COLO668 (cell line): ENCODE results near the gene VSNL1.

Source experiments
- DNase-seq: peaks from one replicate; lab custom pipeline; 2025; ENCODE audit not compliant: unreplicated experiment; lab: John Stamatoyannopoulos, UW

VSNL1 gene

DNA sequence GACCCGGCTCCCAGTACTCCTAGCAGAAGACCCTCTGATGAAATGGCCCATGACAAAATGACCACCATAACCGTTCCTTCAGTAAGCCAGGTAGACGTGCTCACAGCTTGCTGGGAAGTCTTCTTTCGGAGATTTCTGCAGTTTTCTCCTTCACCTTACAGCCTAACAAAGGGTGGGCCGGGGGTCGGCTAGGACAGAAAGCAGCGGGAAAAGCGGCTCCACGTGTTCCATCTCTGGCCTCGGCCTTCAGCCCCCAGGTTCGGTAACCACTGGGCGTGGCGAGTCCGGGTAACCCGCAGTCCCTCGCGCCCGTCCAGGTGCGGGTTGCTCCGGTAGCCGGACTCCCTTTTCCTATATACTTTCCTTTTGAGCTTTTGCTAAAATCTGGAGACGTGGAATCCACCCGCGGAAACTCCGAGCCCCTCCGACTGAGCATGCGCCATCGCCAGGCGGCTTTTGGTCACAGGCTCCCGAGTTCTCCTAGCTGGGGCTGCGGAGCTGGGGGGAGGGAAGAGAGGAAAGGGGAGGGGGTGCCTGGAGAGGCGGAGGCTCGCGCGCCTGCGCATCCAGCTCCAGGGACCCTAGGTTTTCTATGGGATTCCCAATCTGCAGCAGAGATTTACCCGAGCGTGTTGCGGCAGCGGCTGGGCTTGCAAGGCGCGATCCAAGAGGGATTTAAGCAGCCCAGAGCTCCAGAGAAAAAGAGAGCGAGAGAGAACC is at the start of gene VSNL1:
Gene VSNL1 (plus strand): TSS at position 604 of the 720 bp plus-strand sequence. CDS start 51,379 bp downstream, outside the sequence.
- DNase-seq: peak; percentile 77

DNA sequence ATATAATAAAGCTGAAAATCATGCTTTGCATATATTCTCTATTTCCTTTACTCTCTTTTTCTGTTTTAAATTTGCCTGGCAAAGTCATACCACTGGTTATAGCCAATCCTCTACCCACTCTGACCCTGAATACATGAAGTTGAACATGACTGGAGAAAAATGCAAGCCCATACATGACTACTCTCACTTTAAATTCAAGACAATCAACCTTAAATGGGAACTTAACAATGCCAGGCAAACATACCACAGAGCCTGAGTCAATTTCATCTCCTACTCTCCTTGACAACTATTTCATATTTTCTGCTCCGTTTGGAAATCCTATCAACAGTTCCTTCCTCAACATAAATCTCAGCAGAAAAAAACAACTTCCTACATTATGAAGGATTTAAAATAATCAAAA is 44.9 kb upstream of the VSNL1 start:
- no peak for DNase-seq

- DNase-seq: no peak
Observed at GRCh38 chr2:17497718-17498117, 42.8 kb upstream of the VSNL1 start.

GRCh38 chr2:17506736-17507616 is 33.5 kb upstream of the VSNL1 start:
- DNase-seq: no peak

DNA sequence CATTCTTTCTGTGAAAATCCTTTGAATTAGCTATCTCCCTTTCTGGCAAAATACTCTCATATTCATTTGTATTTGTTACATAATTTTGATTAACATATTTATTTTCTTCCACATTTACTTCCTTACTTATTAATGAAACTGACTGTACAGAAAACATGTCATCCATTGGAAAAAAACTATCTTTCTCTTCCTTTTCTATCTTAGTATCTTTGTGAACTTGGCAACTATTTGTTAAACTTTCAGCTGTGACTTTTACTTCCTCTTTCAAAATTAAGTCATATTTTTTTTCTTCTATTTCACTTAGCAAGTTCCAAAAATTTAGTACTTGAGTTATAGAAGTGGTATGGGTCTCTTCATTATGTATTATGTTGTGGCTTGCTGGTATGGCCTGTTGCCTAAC is 24.8 kb upstream of the VSNL1 start:
- DNase-seq: no peak

DNA sequence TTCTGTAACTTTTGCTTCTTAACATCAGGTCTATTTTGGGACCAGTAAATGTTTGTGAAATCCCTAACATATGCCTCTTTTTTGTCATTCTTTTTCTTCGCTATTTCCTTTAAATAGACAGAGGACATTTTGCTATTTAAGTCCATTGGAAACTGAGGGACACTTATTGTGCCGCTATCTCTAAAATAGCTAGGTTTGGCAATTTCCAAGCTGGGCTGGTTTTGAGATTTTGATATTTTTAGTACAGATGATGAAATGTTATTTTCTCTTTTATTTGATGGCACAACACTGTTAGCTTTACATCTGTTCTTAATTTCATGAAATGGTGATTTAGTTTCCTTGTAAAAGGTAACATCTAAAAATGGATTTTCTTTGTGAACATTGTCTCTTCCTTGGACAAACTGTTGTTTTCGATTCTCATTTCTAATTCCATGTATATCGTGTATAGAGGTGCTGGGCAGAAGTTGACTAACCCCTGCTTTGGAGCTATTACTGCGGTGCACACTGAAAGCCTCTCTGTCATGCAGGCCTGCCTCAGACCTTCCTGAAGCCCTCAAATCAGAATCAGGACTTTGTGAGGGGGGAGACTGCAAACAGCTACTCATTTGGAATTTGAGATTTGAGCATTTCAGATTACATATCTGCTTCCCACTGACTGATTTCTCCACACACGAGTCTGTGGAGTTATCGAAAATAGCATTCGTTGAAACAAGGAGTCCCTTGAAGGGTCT is 22.9 kb upstream of the VSNL1 start:
- DNase-seq: no peak

- peak; percentile 10 for DNase-seq
Observed at GRCh38 chr2:17518212-17519154, 22.0 kb upstream of the VSNL1 start, which contains the start of gene RAD51AP2. Gene RAD51AP2, minus strand, starts transcription at chr2:17518440. Its CDS starts 25 bp downstream, at chr2:17518415.

DNA sequence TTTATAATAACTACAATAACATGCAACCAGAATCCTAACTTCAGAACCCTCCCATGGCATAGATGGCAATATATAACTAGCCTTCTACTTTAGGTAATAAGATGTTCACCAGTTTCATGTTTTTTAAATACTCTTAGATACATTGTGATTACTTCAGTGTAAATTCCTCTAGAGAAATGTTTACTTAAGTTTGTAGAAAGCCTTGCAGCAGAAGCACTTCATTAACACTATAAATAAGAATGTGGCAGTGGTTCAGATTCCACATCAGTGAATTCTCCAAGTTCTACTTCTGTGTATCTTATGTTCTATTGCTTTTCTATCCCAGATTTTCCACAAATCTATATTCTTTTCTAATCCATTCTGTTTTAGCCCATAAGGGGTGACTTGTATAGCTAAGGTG is 21.0 kb upstream of the VSNL1 start:
- no peak for DNase-seq

DNA sequence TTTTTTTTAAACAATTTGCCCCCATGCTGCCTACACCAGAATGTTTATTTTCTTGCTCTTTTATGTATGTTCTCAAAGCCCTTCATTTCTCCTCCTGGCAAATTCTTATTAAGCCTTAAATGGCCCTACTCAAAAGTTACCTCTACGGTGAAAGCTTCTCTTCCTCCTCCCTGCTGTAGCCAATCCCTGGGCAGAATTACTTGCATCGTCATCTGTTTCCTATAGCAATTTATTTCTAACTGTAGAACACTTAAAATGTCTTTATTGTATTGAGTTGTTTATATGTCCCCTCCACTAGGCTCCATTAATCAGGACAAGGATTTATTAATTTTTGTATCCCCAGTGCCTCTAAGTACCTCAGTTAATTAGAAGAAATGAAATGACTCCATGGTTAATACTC is 19.7 kb upstream of the VSNL1 start:
- DNase-seq: no peak

GRCh38 chr2:17521621-17522020 is 18.9 kb upstream of the VSNL1 start:
- DNase-seq: no peak

GRCh38 chr2:17522303-17522702 is 18.2 kb upstream of the VSNL1 start:
- no peak for DNase-seq

DNA sequence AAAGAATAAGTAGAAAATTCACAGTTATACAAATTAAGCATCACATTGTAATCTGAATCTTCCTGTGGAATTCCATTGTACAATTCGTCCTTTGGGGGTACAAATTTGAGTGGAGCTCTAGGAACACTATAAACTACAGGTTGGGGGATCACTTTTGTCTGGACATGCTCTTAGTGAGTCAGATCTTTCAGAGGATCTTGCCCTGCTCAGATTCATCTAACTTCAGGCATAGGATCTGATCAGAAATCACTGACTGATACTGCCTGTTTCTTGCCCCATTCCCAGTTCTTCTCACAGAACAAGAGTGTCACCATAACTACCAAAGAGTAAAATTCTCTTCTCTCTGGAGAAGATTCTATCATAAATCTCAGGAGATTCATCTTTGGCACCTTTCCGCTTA is 10.7 kb upstream of the VSNL1 start:
- no peak for DNase-seq

DNA sequence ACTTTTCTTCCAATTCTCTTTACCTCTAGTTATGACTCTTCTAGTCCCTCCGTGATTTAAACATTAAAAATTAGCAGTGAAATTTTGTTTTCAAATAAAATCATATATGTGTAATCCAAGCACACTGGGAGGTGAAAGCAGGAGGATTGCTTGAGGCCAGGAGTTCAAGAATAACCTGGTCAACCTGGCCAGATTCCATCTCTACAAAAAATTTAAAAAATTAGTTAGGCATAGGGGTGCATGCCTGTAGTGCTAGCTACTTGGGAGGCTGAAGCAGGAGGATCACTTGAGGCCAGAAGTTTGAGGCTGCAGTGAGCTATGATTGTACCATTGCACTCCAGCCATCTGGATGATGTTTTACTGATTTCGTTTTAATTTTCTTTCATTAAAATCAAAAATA is 7.0 kb upstream of the VSNL1 start:
- no peak for DNase-seq

GRCh38 chr2:17536416-17536815 is 4.1 kb upstream of the VSNL1 start:
- no peak for DNase-seq

DNA sequence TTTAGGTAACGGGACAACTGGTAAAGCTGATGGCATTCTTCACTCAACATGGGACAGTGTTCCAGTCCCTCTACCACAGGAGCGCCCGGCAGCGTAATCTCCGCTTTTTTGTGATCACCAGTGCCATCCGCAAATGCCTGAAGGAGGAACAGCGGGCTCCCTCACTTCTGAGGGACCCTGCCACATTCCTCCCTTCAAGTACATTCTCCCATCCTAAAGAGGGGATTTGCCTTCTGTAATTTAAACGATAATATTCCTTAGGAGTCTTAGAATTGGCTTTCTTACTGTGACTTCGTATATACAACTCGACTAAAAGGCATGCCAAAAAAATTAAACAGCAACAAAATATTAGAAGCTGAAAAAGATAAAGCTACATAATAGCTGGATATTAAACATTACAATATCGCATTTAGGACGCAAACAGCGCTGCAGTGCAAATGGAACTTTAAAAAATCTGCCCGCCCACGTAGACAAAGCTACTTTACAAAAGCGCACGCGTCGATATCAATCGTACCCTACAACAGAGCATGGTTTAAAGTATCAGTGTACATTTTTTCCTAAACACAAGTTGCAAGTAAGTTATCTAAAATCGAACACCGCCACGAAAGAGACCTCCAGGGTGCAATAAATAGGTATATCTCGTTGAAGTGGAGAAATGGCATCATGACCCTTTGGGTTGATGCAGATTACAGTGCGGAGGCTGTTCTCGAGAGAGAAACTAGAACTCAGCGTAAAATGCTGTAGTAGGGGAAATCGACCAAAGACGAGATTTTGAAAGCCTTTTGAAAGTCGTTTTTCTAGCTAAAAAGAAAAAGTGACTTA is 2.3 kb upstream of the VSNL1 start:
- DNase-seq: no peak

- peak; percentile 81 for DNase-seq
Observed at GRCh38 chr2:17538844-17539554, 1.5 kb upstream of the VSNL1 start.

GRCh38 chr2:17539611-17540092 is 844 bp upstream of the VSNL1 start:
- DNase-seq: peak; percentile 17

DNA sequence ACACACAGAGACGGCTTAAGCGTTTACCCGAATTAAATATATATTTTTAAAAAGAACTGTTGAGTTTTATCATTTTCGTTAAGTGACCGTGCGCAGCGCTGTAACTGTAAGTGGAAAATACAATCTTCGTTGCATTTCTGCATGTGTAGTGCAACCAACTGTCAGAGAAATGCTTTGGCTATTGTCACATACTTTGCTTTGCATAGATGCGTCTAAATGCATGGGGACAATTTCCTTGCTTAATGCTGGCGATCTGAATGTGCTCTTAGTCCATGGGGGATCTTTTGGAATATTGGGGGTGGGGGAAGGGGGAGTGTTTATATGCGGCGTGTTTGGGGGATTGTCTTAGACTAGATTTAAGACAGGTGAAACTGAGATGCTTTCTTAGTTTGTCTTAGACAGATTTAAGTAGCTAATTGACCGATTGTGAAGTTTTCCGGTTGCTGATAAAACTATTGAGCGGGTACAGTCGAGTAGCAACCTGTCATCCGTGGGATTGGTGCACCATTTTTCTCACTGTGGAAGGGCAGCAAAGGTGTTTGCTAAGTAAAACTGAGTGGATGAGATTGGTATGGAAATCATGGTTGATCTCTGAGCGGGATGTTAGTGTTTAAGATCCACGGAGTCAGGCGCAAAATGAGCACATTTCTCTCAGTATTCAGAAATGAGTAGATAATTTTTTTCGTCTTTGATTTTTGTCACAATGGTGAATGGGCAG is 476 bp downstream of the VSNL1 start:
- no peak for DNase-seq
